Right cardiac atrium (tissue), 5 donors: Measurements from ENCODE around the gene RNASE8. TPM values are rescaled to one million over a fixed set of nuclear protein-coding genes. Genes with fewer than 3 reads are reported as not detected.
A peak's percentile ranks its signal among the peaks of the same experiment; 100 is the strongest.

Source experiments
- ATAC-seq, 2 donors: fragments of 200-7000 bp; cut with Tn5 transposase; one replicate each; pipeline versions ENCODE4 v1.8.0 to v1.9.1; 2020; ENCODE audit warnings: moderate library complexity in 2 of 2, mild to moderate bottlenecking in 1 of 2
- DNase-seq, 3 donors: peaks; one replicate each; pipeline ENCODE4 v3.0.0-alpha.2; 2020
- H3K27ac ChIP-seq: one replicate; pipeline ENCODE4 v1.5.1; 2013; ENCODE audit warnings: mild to moderate bottlenecking, low read length, control low read depth, moderate library complexity
- H3K27me3 ChIP-seq: one replicate; pipeline ENCODE4 v1.6.1; 2013; ENCODE audit not compliant: control insufficient read depth, insufficient read depth
- H3K4me1 ChIP-seq: one replicate; pipeline ENCODE4 v1.6.1; 2013; ENCODE audit warnings: low read length; ENCODE audit not compliant: control insufficient read depth, insufficient read depth
- H3K4me3 ChIP-seq: one replicate; pipeline ENCODE4 v1.5.1; 2013; ENCODE audit warnings: low read length, control low read depth
- H3K9me3 ChIP-seq: one replicate; pipeline ENCODE4 v1.6.1; 2013; ENCODE audit warnings: low read length; ENCODE audit not compliant: control insufficient read depth
- WGBS: extraction: QIAGEN DNeasy Blood & Tissue Kit; methylation state at CpG from one replicate; pipeline ENCODE4 v1.1.7; 2013; 5-methylcytosine and 5-hydroxymethylcytosine counted together
- intact Hi-C, 4 donors: fragments of 100-400 bp; cut with DNase I; formaldehyde crosslinking; loops; one replicate each; pipeline versions ENCODE4 v1.11.0 to v1.14.0; 2022 to 2023
- polyA plus RNA-seq: library from polyadenylated mRNA; stranded (reverse); fragments of 200-250 nt; gene quantifications from one replicate; pipeline ENCODE4 v1.2.3, GENCODE V29; 2013
- total RNA-seq, 4 donors: library from RNA; stranded (reverse); fragmentation: NEBNext Ultra II Directional; extraction: Animal tissue kit (Norgen Biotek cat#: 25700); gene quantifications; one replicate each; pipeline ENCODE4 v1.2.1, GENCODE V29; 2021
- donor health status: healthy with polysubstance abuse.
- donor health status: DM: no; HTN: yes; CAD: no.
- donor health status: DM: no; HTN: no; CAD: no.
- donor health status: DM: no; HTN: yes; CAD: no; lungs with severe emphysema.
- donor health status: DM: yes; HTN: yes; CAD: no.

RNASE8 gene
- total and polyA plus RNA-seq, 5 donors, result not detected

GRCh38 chr14:21089271-21089670, 31.6 kb downstream of the RNASE8 start:
- intact Hi-C loops, result no loop called here
- Histone ChIP-seq H3K9me3 (no peaks in the 10 kb centered on the region), H3K27ac (no peak overlapping the region), H3K4me1 (peaks cover 3% of the 10 kb centered on the region), H3K4me3 (no peak overlapping the region), H3K27me3 (no peaks in the 10 kb centered on the region)
- 70% methylated on average over 1 of the region's 1 CpG for WGBS
- no peak for DNase-seq
- no peak for ATAC-seq

DNA sequence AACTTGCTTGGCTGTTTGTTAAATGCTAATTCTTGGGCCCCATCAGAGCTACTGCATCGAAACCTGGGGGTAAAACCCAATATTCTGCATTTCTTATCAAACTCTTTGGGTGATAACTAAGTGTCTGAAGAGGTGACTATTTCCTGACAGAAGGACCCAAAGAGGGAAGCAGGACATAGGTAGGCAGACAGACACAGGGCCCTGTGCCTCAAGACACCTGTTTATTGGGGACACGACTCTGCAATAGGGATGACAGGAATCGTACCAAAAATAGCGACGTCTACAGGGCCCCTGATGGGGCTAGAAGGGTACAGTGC, 32.2 kb downstream of the RNASE8 start:
- intact Hi-C loops, result loop anchor here in 2 of 4 donors (5.0 kb wide), 2 partner anchors 73 to 78 kb away; no protein-coding TSS in a partner anchor
- H3K27me3 ChIP-seq, result no peaks in the 10 kb centered on the region
- DNase-seq (no peak), ATAC-seq (no peak)
- no peak overlapping the region for H3K4me3 ChIP-seq
- 71% methylated on average over 5 of the region's 5 CpGs for WGBS
- no peak overlapping the region for H3K27ac ChIP-seq
- H3K4me1 ChIP-seq, result peaks cover 1% of the 10 kb centered on the region
- H3K9me3 ChIP-seq, result no peaks in the 10 kb centered on the region

GRCh38 chr14:21090194-21090939, 32.7 kb downstream of the RNASE8 start:
- Histone ChIP-seq H3K27ac (no peak overlapping the region), H3K4me1 (no peaks in the 10 kb centered on the region), H3K9me3 (no peaks in the 10 kb centered on the region), H3K27me3 (no peaks in the 10 kb centered on the region), H3K4me3 (no peak overlapping the region)
- intact Hi-C loops, result loop anchor here in 2 of 4 donors (5.0 kb wide), 2 partner anchors 73 to 78 kb away; no protein-coding TSS in a partner anchor
- 88% methylated on average over 45 of the region's 45 CpGs for WGBS
- DNase-seq (peak; percentile 56 to 79 (median 69)), ATAC-seq (peak; percentile 3 to 4)

DNA sequence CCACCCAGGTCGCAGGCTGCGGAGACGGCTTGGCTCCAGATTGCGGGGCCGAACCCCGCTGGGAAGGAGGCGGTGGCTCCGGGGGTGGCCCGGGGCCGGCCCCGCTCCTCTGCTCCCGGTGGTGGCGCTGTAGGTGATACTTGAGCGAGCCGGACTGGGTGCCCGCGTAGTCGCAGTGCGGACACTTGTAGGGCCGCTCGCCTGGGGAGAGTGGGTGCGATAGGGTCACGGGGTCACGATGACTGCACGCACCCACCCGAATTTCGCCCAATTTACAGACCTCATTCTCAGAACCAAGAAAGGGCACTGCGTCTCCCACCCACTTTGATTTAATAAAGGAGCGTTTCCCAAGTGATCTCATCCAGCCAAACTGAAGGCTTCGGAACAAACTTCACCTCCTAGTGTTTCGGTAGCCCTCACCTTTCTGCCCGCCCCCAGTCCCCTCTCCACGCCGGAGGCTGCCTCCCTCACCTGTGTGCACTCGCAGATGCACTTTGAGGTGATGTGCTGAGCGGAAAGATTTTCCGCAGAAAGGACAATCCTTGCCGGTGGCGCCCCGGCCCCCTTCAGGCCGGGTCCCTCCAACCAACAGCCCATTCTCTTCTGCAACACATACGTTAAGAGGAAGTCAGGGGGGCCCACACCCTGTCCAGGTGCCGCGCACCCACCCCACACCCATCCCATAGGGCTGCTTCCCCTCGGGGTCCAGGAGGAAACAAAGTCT, 33.5 kb downstream of the RNASE8 start:
- WGBS, result 89% methylated on average over 45 of the region's 45 CpGs
- Histone ChIP-seq H3K27me3 (no peaks in the 10 kb centered on the region), H3K4me3 (no peak overlapping the region), H3K4me1 (no peaks in the 10 kb centered on the region), H3K9me3 (no peaks in the 10 kb centered on the region), H3K27ac (no peak overlapping the region)
- ATAC-seq (no peak), DNase-seq (peak in 1 of 3 donors; percentile 56)
- intact Hi-C loops, result loop anchor here in 2 of 4 donors (5.0 kb wide), 2 partner anchors 74 to 79 kb away; no protein-coding TSS in a partner anchor

- DNase-seq (peak in 2 of 3 donors; percentile 60 to 62), ATAC-seq (peak in 1 of 2 donors; percentile 6)
- Histone ChIP-seq H3K9me3 (no peaks in the 10 kb centered on the region), H3K27me3 (no peaks in the 10 kb centered on the region), H3K4me1 (no peaks in the 10 kb centered on the region), H3K4me3 (no peak overlapping the region), H3K27ac (no peak overlapping the region)
- WGBS, result 90% methylated on average over 42 of the region's 42 CpGs
- intact Hi-C loops, result loop anchor here (2.0 to 5.0 kb wide), 3 partner anchors 75 to 80 kb away; no protein-coding TSS in a partner anchor
Measured at GRCh38 chr14:21091821-21092272, 34.2 kb downstream of the RNASE8 start.

DNA sequence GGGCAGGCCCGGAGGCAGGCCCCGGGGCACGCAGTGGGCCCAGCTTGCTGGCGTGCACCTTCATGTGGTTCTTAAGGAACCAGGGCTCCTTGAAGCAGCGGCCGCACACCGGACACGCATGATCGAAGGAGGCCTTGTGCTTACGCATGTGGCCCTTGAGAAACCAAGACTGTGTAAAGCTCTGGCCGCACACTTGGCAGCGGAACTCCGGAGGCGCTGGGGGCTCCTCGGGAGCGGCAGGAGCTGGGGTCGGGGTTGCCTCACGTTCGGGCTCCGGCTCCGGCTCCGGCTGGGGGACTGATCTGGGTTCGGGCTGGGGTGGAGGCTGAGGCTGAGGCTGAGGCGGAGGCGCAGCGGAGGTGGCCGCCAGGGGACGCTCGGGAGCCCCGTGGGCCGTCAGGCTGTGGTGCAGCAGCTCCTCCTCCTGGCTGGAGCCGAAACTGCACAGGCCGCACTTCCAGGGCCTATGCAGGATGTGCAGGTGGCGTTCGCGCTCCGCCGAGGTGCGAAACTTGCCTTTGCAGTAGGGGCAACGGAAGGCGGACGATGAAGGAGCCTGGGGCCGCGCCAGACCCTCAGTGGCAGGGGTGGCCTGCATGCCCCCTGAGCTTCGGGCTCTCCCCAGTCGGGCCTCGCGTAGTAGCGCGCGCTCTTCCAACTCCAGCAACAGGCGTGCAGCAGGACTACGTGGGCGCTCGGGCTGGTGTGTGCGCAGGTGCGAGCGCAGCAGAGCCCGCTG, 34.8 kb downstream of the RNASE8 start:
- peak; percentile 72 to 84 for ATAC-seq
- DNase-seq, result peak; percentile 84 to 95 (median 95)
- no peaks in the 10 kb centered on the region for H3K9me3 ChIP-seq
- no peak overlapping the region for H3K4me3 ChIP-seq
- intact Hi-C loops, result loop anchor here (2.0 to 5.0 kb wide), 3 partner anchors 75 to 80 kb away; no protein-coding TSS in a partner anchor
- H3K27me3 ChIP-seq, result no peaks in the 10 kb centered on the region
- 43% methylated on average over 59 of the region's 59 CpGs for WGBS
- H3K27ac ChIP-seq, result no peak overlapping the region
- H3K4me1 ChIP-seq, result peaks cover 3% of the 10 kb centered on the region

- H3K27me3 ChIP-seq, result no peaks in the 10 kb centered on the region
- 76% methylated on average over 36 of the region's 36 CpGs for WGBS
- ATAC-seq, result peak in 1 of 2 donors; percentile 1
- DNase-seq, result peak in 1 of 3 donors; percentile 53
- H3K4me3 ChIP-seq, result no peak overlapping the region
- intact Hi-C loops, result loop anchor here (2.0 to 5.0 kb wide), 3 partner anchors 76 to 81 kb away; no protein-coding TSS in a partner anchor
- no peak overlapping the region for H3K27ac ChIP-seq
- H3K9me3 ChIP-seq, result no peaks in the 10 kb centered on the region
- H3K4me1 ChIP-seq, result peaks cover 3% of the 10 kb centered on the region
Measured at GRCh38 chr14:21093018-21093417, 35.4 kb downstream of the RNASE8 start.

DNA sequence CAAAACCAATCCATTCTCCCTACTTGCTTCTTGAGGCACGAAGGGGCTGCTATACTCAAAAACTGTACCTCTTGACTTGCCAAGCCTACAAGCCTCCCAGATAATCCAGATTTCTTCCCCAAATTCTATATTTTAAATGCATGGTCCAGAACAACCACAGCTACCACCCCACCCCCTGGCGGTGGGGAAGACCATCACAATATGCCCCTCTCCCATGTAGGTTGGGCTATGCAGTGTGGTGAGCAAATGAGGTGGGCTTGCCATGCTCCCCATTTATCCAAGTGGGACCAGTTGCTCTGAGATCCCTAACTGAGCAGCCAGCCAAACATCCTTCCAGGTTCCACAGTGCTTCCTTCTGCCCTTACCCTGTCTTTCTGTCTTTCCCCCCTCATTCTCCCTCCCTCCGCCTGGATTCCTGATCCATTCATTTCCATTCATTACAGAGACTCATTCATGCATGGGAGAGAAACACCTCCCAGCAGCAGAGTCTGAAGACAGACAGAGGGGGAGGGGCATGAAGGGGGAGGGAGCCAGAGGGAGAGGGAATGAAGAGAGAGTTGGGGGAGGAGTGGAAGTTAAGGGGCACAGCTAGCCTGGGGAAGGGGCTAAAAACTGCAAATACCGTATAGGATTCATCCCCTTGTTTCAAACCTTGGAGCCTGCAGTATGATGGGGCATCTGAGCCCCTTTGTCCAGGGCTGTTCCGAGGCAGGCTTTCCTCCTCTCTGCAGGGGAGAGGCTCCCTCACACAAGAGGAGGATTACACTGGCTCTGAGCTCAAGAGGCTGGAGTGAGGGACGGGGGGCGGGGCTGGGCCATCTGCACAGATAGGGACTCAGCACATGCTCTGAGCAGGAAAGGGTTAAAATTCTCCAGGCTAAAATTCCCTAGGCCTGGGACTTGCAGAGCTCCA, 36.4 kb downstream of the RNASE8 start:
- no peak overlapping the region for H3K4me3 ChIP-seq
- no peaks in the 10 kb centered on the region for H3K27me3 ChIP-seq
- H3K4me1 ChIP-seq, result peaks cover 3% of the 10 kb centered on the region
- 49% methylated on average over 7 of the region's 7 CpGs for WGBS
- no peaks in the 10 kb centered on the region for H3K9me3 ChIP-seq
- intact Hi-C loops, result loop anchor here (2.0 to 5.0 kb wide), 3 partner anchors 77 to 82 kb away; no protein-coding TSS in a partner anchor
- peak in 1 of 3 donors; percentile 57 for DNase-seq
- H3K27ac ChIP-seq, result no peak overlapping the region
- no peak for ATAC-seq

DNA sequence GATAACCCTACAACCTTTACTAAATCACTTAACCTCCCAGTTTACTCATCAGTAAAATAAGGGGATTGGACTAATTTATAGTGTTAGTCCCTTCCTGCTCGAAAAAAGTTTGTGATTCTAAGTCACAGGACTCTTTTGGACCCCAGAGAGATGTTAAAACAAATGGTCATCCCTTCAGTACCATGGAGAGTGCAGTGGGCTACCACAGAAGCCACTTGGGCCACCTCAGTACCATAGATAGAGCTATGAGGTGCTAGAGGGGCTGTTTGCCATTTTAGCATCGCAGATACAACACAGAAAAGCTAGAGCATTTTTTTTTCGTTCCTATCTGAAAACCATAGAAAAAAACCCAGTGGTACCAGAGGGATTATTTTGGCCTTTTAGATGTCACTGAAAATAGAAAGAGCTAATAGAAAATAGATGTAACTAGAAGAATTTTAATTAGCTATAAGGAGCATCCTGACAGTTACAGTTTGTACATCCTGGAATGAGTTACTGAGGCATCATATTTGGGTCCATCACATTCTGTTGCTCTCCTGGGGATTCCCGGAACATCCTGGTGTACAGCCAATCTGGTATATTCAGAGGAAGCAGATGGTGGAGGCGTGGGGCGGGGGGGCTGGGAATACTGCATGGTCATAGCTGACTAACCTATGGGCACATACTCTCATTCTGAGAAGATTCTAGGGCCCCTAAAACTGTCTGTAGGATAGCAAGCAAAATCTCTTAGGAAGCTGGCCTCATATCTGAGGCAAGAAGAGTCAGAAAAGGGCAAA, 38.0 kb downstream of the RNASE8 start:
- no peak overlapping the region for H3K27ac ChIP-seq
- WGBS, result 42% methylated on average over 6 of the region's 6 CpGs
- H3K4me1 ChIP-seq, result peaks cover 3% of the 10 kb centered on the region
- H3K27me3 ChIP-seq, result no peaks in the 10 kb centered on the region
- ATAC-seq (no peak), DNase-seq (no peak)
- intact Hi-C loops, result no loop called here
- H3K4me3 ChIP-seq, result no peak overlapping the region
- no peaks in the 10 kb centered on the region for H3K9me3 ChIP-seq
